CD14-positive monocyte (primary cell): ENCODE results near the gene ZNRF1. TPM values are rescaled to one million over a fixed set of nuclear protein-coding genes. Genes with fewer than 3 reads are reported as not detected.

ENCODE experiments used
- DNase-seq, 3 donors: peaks; one replicate each; pipeline ENCODE4 v3.0.0-alpha.2; 2011 to 2022
- H2AFZ ChIP-seq: 2 replicates; pipeline ENCODE4 v1.6.0; 2012; ENCODE audit warnings: mild to moderate bottlenecking, low read depth, low read length, inconsistent platforms; ENCODE audit not compliant: insufficient read depth, poor library complexity, severe bottlenecking
- H3K27ac ChIP-seq, 2 donors: 1 replicate in 1 of 2; 2 replicates in 1 of 2; pipeline ENCODE4 v1.5.1; 2012 to 2013; ENCODE audit warnings: low read length in 2 of 2, control low read depth in 1 of 2, inconsistent platforms in 1 of 2, low read depth in 1 of 2, mild to moderate bottlenecking in 1 of 2
- H3K27me3 ChIP-seq, 2 donors: one replicate each; pipeline versions ENCODE4 v1.6.0 to v1.6.1; 2011 to 2013; ENCODE audit warnings: low read length in 2 of 2; ENCODE audit not compliant: control insufficient read depth in 2 of 2, insufficient read depth in 2 of 2
- H3K36me3 ChIP-seq, 2 donors: replicated peaks in 1 of 2; 1 replicate in 1 of 2; 2 replicates in 1 of 2; pipeline versions ENCODE4 v1.5.1 to v1.6.1; 2012 to 2013; ENCODE audit warnings: low read length in 2 of 2, control low read depth in 1 of 2, inconsistent platforms in 1 of 2, mild to moderate bottlenecking in 1 of 2; ENCODE audit not compliant: insufficient read depth in 2 of 2, control insufficient read depth in 1 of 2
- H3K4me1 ChIP-seq, 2 donors: 1 replicate in 1 of 2; 2 replicates in 1 of 2; pipeline versions ENCODE4 v1.5.1 to v1.6.1; 2012 to 2013; ENCODE audit warnings: low read length in 2 of 2, control low read depth in 1 of 2, inconsistent platforms in 1 of 2, mild to moderate bottlenecking in 1 of 2, moderate library complexity in 1 of 2; ENCODE audit not compliant: insufficient read depth in 2 of 2, control insufficient read depth in 1 of 2
- H3K4me2 ChIP-seq: replicated peaks from 2 replicates; pipeline ENCODE3; 2012; ENCODE audit warnings: low read length, moderate library complexity, mild to moderate bottlenecking; ENCODE audit not compliant: poor library complexity, severe bottlenecking; ENCODE audit errors: extremely low read depth
- H3K4me3 ChIP-seq, 3 experiments: fragments of 200-600 bp in 1 of 3; sonication (generic) in 1 of 3; replicated peaks in 1 of 3; 1 replicate in 2 of 3; 2 replicates in 1 of 3; pipeline ENCODE4 v1.5.1; 2011 to 2013; ENCODE audit warnings: low read length in 3 of 3, mild to moderate bottlenecking in 3 of 3, control low read depth in 2 of 3, low read depth in 2 of 3, inconsistent platforms in 1 of 3, moderate library complexity in 1 of 3
- H3K79me2 ChIP-seq: 2 replicates; pipeline ENCODE4 v1.6.0; 2012; ENCODE audit warnings: mild to moderate bottlenecking, control low read depth, inconsistent platforms, low read length, moderate library complexity; ENCODE audit not compliant: insufficient read depth
- H3K9ac ChIP-seq: 2 replicates; pipeline ENCODE4 v1.6.0; 2017; ENCODE audit warnings: low read length, mild to moderate bottlenecking; ENCODE audit not compliant: insufficient read depth, poor library complexity, severe bottlenecking
- H3K9me3 ChIP-seq, 2 donors: replicated peaks in 1 of 2; 1 replicate in 1 of 2; 2 replicates in 1 of 2; pipeline versions ENCODE4 v1.5.1 to v1.6.1; 2012 to 2013; ENCODE audit warnings: low read length in 2 of 2, control low read depth in 1 of 2; ENCODE audit not compliant: control insufficient read depth in 1 of 2, insufficient read depth in 1 of 2
- H4K20me1 ChIP-seq: 2 replicates; pipeline ENCODE4 v1.6.0; 2012; ENCODE audit warnings: mild to moderate bottlenecking, low read length, control low read depth, moderate library complexity; ENCODE audit not compliant: insufficient read depth
- H3K27ac Mint-ChIP-seq, 7 donors: one replicate each; pipeline ENCODE4 v1.8.0; 2020; ENCODE audit warnings: mild to moderate bottlenecking in 7 of 7, mixed read lengths in 7 of 7, moderate library complexity in 6 of 7, inconsistent platforms in 2 of 7
- H3K27me3 Mint-ChIP-seq, 3 donors: one replicate each; pipeline ENCODE4 v1.8.0; 2021 to 2022; ENCODE audit warnings: low read depth in 3 of 3, mild to moderate bottlenecking in 3 of 3, mixed read lengths in 3 of 3, moderate library complexity in 3 of 3, inconsistent platforms in 1 of 3
- H3K36me3 Mint-ChIP-seq, 2 donors: one replicate each; pipeline ENCODE4 v1.8.0; 2020; ENCODE audit warnings: mixed read lengths in 2 of 2, inconsistent platforms in 1 of 2, mild to moderate bottlenecking in 1 of 2
- H3K4me1 Mint-ChIP-seq: one replicate; pipeline ENCODE4 v1.8.0; 2020; ENCODE audit warnings: mild to moderate bottlenecking, mixed read lengths
- H3K4me3 Mint-ChIP-seq, 2 donors: one replicate each; pipeline ENCODE4 v1.8.0; 2020; ENCODE audit warnings: mild to moderate bottlenecking in 2 of 2, mixed read lengths in 2 of 2, moderate library complexity in 1 of 2
- H3K9me3 Mint-ChIP-seq, 7 donors: one replicate each; pipeline ENCODE4 v1.8.0; 2020 to 2022; ENCODE audit warnings: mixed read lengths in 7 of 7, mild to moderate bottlenecking in 6 of 7, moderate library complexity in 6 of 7, inconsistent platforms in 2 of 7
- WGBS: methylation state at CpG from one replicate; pipeline ENCODE4 v1.1.5; 2013; ENCODE audit warnings: missing lambda C conversion rate; ENCODE audit not compliant: insufficient coverage; 5-methylcytosine and 5-hydroxymethylcytosine counted together
- intact Hi-C, 2 donors: fragments of 100-400 bp; cut with micrococcal nuclease; formaldehyde crosslinking; loops; one replicate each; pipeline versions ENCODE4 v1.15.0 to v1.15.1; 2023
- polyA plus RNA-seq, 3 donors: library from polyadenylated mRNA; depleted of rRNA in 1 of 3; unstranded in 2 of 3; stranded (reverse) in 1 of 3; fragments of 300-500 nt in 2 of 3; fragments of >200 nt in 1 of 3; fragmentation: Illumina TruSeq in 2 of 3; gene quantifications; 1 replicate in 2 of 3; 2 replicates in 1 of 3; pipeline ENCODE4 v1.2.3, GENCODE V29; 2012 to 2021
- TF ChIP-seq, protein P1 (sequence below): fragments of 200-600 bp; IDR thresholded peaks from one replicate; pipeline ENCODE4 v1.8.0; 2022; ENCODE audit warnings: antibody characterized with exemption, mild to moderate bottlenecking

Gene ZNRF1
- polyA plus RNA-seq, 3 donors = 1.9 to 5.3 (median 4.3) TPM

DNA sequence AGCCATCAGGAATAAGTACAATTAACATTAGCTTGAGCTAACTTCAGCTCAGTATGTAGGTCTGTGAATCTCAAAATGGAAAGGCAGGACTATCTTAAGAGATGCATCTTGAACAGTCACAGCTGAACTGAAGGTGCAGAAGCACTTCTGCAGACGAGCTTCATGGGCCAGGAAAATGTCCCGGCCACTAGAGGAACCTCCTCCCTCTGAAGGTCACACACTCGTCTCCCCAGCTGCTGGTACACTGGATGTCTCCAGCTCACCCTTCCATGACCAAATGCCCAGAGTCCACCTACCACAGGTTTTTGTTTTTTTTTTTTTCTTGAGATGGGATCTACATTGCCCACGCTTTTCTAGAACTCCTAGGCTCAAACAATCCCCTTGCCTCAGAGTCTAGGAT lies 47.1 kb upstream of the ZNRF1 start:
- Histone ChIP-seq H3K4me1 (no peaks in the 10 kb centered on the region), H3K9ac (no peak overlapping the region), H3K79me2 (no peaks in the 10 kb centered on the region), H3K27me3 (no peaks in the 10 kb centered on the region), H3K27ac (no peak overlapping the region), H3K9me3 (no peaks in the 10 kb centered on the region), H3K36me3 (peaks cover 36 to 77% of the 10 kb centered on the region in 2 donors), H3K4me2 (no peak overlapping the region), H3K4me3 (no peak overlapping the region), H2AFZ (no peak overlapping the region), H4K20me1 (no peaks in the 10 kb centered on the region)
- intact Hi-C loops = no loop called here
- Mint-ChIP-seq H3K4me1 (no peaks in the 10 kb centered on the region), H3K9me3 (peaks cover 0 to 2% (median 0%) of the 10 kb centered on the region in 7 donors), H3K36me3 (peaks cover 63 to 80% of the 10 kb centered on the region in 2 donors), H3K27ac (no peak overlapping the region), H3K27me3 (peaks cover 0 to 2% (median 1%) of the 10 kb centered on the region in 3 donors), H3K4me3 (no peak overlapping the region)
- TF ChIP-seq, protein P1, sequence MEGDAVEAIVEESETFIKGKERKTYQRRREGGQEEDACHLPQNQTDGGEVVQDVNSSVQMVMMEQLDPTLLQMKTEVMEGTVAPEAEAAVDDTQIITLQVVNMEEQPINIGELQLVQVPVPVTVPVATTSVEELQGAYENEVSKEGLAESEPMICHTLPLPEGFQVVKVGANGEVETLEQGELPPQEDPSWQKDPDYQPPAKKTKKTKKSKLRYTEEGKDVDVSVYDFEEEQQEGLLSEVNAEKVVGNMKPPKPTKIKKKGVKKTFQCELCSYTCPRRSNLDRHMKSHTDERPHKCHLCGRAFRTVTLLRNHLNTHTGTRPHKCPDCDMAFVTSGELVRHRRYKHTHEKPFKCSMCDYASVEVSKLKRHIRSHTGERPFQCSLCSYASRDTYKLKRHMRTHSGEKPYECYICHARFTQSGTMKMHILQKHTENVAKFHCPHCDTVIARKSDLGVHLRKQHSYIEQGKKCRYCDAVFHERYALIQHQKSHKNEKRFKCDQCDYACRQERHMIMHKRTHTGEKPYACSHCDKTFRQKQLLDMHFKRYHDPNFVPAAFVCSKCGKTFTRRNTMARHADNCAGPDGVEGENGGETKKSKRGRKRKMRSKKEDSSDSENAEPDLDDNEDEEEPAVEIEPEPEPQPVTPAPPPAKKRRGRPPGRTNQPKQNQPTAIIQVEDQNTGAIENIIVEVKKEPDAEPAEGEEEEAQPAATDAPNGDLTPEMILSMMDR = no peak
- DNase-seq = no peak
- WGBS = 65% methylated on average over 2 of the region's 4 CpGs

DNA sequence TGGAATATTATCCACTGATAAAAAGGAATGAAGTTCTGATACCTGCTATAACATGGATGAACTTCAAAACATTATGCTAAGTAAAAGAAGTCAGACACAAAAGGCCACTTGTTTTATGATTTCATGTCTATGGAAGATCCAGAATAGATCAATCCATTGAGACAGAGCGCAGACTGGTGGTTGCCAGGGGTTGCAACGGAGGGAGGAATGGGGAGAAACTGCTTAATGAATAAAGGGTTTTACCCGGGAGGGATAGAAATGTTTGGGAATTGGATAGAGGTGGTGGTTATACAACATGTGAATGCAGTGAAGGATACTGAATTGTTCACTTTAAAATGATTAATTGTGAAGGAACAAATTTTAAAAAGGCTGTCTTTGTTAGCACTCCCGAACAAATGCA lies 44.1 kb upstream of the ZNRF1 start:
- H3K36me3 Mint-ChIP-seq = peaks cover 61 to 70% of the 10 kb centered on the region in 2 donors
- Histone ChIP-seq H3K27me3 (no peaks in the 10 kb centered on the region), H3K9ac (no peak overlapping the region), H4K20me1 (no peaks in the 10 kb centered on the region), H3K36me3 (peaks cover 23 to 56% of the 10 kb centered on the region in 2 donors), H3K27ac (no peak overlapping the region), H3K9me3 (no peaks in the 10 kb centered on the region), H3K4me3 (no peak overlapping the region), H2AFZ (no peak overlapping the region), H3K79me2 (no peaks in the 10 kb centered on the region), H3K4me1 (no peaks in the 10 kb centered on the region), H3K4me2 (no peak overlapping the region)
- TF ChIP-seq, protein P1 = no peak
- H3K4me3 Mint-ChIP-seq = no peak overlapping the region
- no peaks in the 10 kb centered on the region for H3K4me1 Mint-ChIP-seq
- intact Hi-C loops = no loop called here
- H3K27ac Mint-ChIP-seq = no peak overlapping the region
- peaks cover 0 to 2% (median 0%) of the 10 kb centered on the region in 7 donors for H3K9me3 Mint-ChIP-seq
- WGBS = 100% methylated on average over 4 of the region's 4 CpGs
- DNase-seq = no peak
- no peaks in the 10 kb centered on the region for H3K27me3 Mint-ChIP-seq
